D721Med (cell line): Measurements from ENCODE around the gene WDR12.
A peak's percentile ranks its signal among the peaks of the same experiment; 100 is the strongest.
"Not testable (repeated sequence)": the region's sequence is repeated elsewhere in the genome, so short reads cannot be mapped to it uniquely, and the experiment has no call there.

ENCODE experiments used
- DNase-seq: peaks from one replicate; pipeline ENCODE4 v3.0.0; 2011; ENCODE audit warnings: low spot score; ENCODE audit not compliant: insufficient read length
- FAIRE-seq: peaks from 2 replicates; lab custom pipeline; 2011; peaks lifted over from hg19 to GRCh38; lab: Jason Lieb, UNC
- CTCF ChIP-seq: IDR thresholded peaks from 2 replicates; pipeline ENCODE4 v1.5.1; 2012; ENCODE audit warnings: mild to moderate bottlenecking, control low read depth; ENCODE audit not compliant: insufficient read depth; ENCODE audit errors: missing control alignments

The WDR12 gene

GRCh38 chr2:202911512-202912341 is at the start of gene WDR12, which contains the start of gene CARF:
Gene WDR12 (minus strand): TSS chr2:202911673. CDS start chr2:202911476, 197 bp downstream.
Gene CARF (plus strand): TSS chr2:202912275. CDS start chr2:202941903, 29,628 bp downstream.
- TF ChIP-seq CTCF, result no peak
- FAIRE-seq (no peak), DNase-seq (peak; percentile 35)

GRCh38 chr2:202960524-202960923 is 49.1 kb upstream of the WDR12 start:
- DNase-seq, result no peak
- FAIRE-seq, result no peak
- no peak for TF ChIP-seq CTCF

- TF ChIP-seq CTCF, result no peak
- DNase-seq (no peak), FAIRE-seq (no peak)
Measured at GRCh38 chr2:202950592-202950991, 39.1 kb upstream of the WDR12 start.

GRCh38 chr2:202949333-202949732 is 37.9 kb upstream of the WDR12 start:
- DNase-seq, FAIRE-seq: not testable (repeated sequence)

GRCh38 chr2:202945497-202945896 is 34.0 kb upstream of the WDR12 start:
- DNase-seq (no peak), FAIRE-seq (no peak)
- TF ChIP-seq CTCF, result no peak

GRCh38 chr2:202944816-202945215 is 33.3 kb upstream of the WDR12 start:
- TF ChIP-seq CTCF, result no peak
- DNase-seq, result no peak
- FAIRE-seq, result no peak

- no peak for TF ChIP-seq CTCF
- no peak for FAIRE-seq
- no peak for DNase-seq
Measured at GRCh38 chr2:202944408-202944807, 32.9 kb upstream of the WDR12 start.
